Liver (tissue), 9 donors: Measurements from ENCODE around the gene BTF3L4. TPM values are rescaled to one million over a fixed set of nuclear protein-coding genes. Genes with fewer than 3 reads are reported as not detected.

ENCODE experiments used
- DNase-seq: peaks from one replicate; pipeline ENCODE4 v3.0.0-alpha.2; 2017; ENCODE audit warnings: low spot score
- H3K27ac ChIP-seq, 2 donors: one replicate each; pipeline ENCODE4 v1.7.0; 2013; ENCODE audit warnings: inconsistent platforms in 2 of 2, low read length in 2 of 2, control low read depth in 1 of 2, low read depth in 1 of 2, mild to moderate bottlenecking in 1 of 2
- H3K27me3 ChIP-seq, 4 donors: one replicate each; pipeline versions ENCODE4 v1.6.1 to v1.7.0; 2013; ENCODE audit warnings: low read length in 3 of 4, inconsistent platforms in 1 of 4, mild to moderate bottlenecking in 1 of 4, moderate library complexity in 1 of 4; ENCODE audit not compliant: control insufficient read depth in 4 of 4, insufficient read depth in 4 of 4
- H3K36me3 ChIP-seq, 4 donors: one replicate each; pipeline versions ENCODE4 v1.6.1 to v1.7.0; 2013; ENCODE audit warnings: low read length in 3 of 4, mild to moderate bottlenecking in 3 of 4, low read depth in 1 of 4, moderate library complexity in 1 of 4; ENCODE audit not compliant: control insufficient read depth in 4 of 4, insufficient read depth in 3 of 4
- H3K4me1 ChIP-seq, 4 donors: one replicate each; pipeline versions ENCODE4 v1.6.1 to v1.7.0; 2013; ENCODE audit warnings: low read length in 3 of 4, mild to moderate bottlenecking in 3 of 4, moderate library complexity in 1 of 4; ENCODE audit not compliant: control insufficient read depth in 4 of 4, insufficient read depth in 4 of 4
- H3K4me3 ChIP-seq, 3 donors: one replicate each; pipeline versions ENCODE4 v1.6.1 to v1.7.0; 2013; ENCODE audit warnings: low read length in 3 of 3, control low read depth in 1 of 3, low read depth in 1 of 3, mild to moderate bottlenecking in 1 of 3
- H3K9ac ChIP-seq, 2 donors: one replicate each; pipeline ENCODE4 v1.7.0; 2013; ENCODE audit warnings: low read length in 2 of 2, mild to moderate bottlenecking in 2 of 2, moderate library complexity in 2 of 2, control low read depth in 1 of 2, low read depth in 1 of 2
- H3K9me3 ChIP-seq, 4 donors: one replicate each; pipeline versions ENCODE4 v1.6.1 to v1.7.0; 2013; ENCODE audit warnings: low read length in 3 of 4; ENCODE audit not compliant: control insufficient read depth in 4 of 4
- ATF3 ChIP-seq: IDR thresholded peaks from 2 replicates; pipeline ENCODE4 v1.6.1; 2016; ENCODE audit warnings: antibody characterized with exemption
- CTCF ChIP-seq: fragments of 150-350 bp; IDR thresholded peaks from 2 replicates; pipeline ENCODE4 v1.5.1; 2017; ENCODE audit warnings: improper control_type of control experiment, low read depth, low read length; ENCODE audit not compliant: missing input control
- EGR1 ChIP-seq, 2 donors: IDR thresholded peaks; 2 replicates each; pipeline ENCODE4 v1.6.1; 2016 to 2018; ENCODE audit warnings: antibody characterized with exemption in 2 of 2, low read depth in 2 of 2
- FOXA1 ChIP-seq: IDR thresholded peaks from 2 replicates; pipeline ENCODE4 v1.6.1; 2016; ENCODE audit warnings: antibody characterized with exemption
- FOXA2 ChIP-seq: IDR thresholded peaks from 2 replicates; pipeline ENCODE4 v1.6.1; 2016; ENCODE audit warnings: antibody characterized with exemption
- GABPA ChIP-seq, 2 donors: IDR thresholded peaks in 1 of 2; conservative IDR thresholded peaks in 1 of 2; 2 replicates each; pipeline ENCODE4 v1.6.1; 2016; ENCODE audit warnings: antibody characterized with exemption in 2 of 2, mild to moderate bottlenecking in 1 of 2, moderate library complexity in 1 of 2
- HNF4A ChIP-seq, 2 donors: conservative IDR thresholded peaks; 2 replicates each; pipeline ENCODE4 v1.6.1; 2016; ENCODE audit warnings: antibody characterized with exemption in 2 of 2, mild to moderate bottlenecking in 2 of 2
- HNF4G ChIP-seq: IDR thresholded peaks from 2 replicates; pipeline ENCODE4 v1.6.1; 2016; ENCODE audit warnings: antibody characterized with exemption
- JUND ChIP-seq, 2 donors: IDR thresholded peaks; 2 replicates each; pipeline ENCODE4 v1.6.1; 2016; ENCODE audit warnings: antibody characterized with exemption in 2 of 2
- MAX ChIP-seq: IDR thresholded peaks from 2 replicates; pipeline ENCODE4 v1.6.1; 2016; ENCODE audit warnings: antibody characterized with exemption
- NR2F2 ChIP-seq: IDR thresholded peaks from 2 replicates; pipeline ENCODE4 v1.6.1; 2016; ENCODE audit warnings: antibody characterized with exemption
- RAD21 ChIP-seq, 2 donors: IDR thresholded peaks; 2 replicates each; pipeline ENCODE4 v1.6.1; 2016; ENCODE audit warnings: antibody characterized with exemption in 2 of 2, mild to moderate bottlenecking in 2 of 2
- REST ChIP-seq: IDR thresholded peaks from 2 replicates; pipeline ENCODE4 v1.6.1; 2016; ENCODE audit warnings: antibody characterized with exemption, mild to moderate bottlenecking
- RXRA ChIP-seq, 2 donors: IDR thresholded peaks; 2 replicates each; pipeline ENCODE4 v1.6.1; 2017 to 2018; ENCODE audit warnings: antibody characterized with exemption in 2 of 2, mild to moderate bottlenecking in 1 of 2
- SP1 ChIP-seq: IDR thresholded peaks from 2 replicates; pipeline ENCODE4 v1.6.1; 2018; ENCODE audit warnings: antibody characterized with exemption, mild to moderate bottlenecking
- TAF1 ChIP-seq: conservative IDR thresholded peaks from 2 replicates; pipeline ENCODE4 v1.6.1; 2016; ENCODE audit warnings: antibody characterized with exemption, mild to moderate bottlenecking
- YY1 ChIP-seq: IDR thresholded peaks from 2 replicates; pipeline ENCODE4 v1.6.1; 2016; ENCODE audit warnings: antibody characterized with exemption, mild to moderate bottlenecking
- ZBTB33 ChIP-seq: IDR thresholded peaks from 2 replicates; pipeline ENCODE4 v1.6.1; 2016; ENCODE audit warnings: antibody characterized with exemption
- WGBS: extraction: QIAGEN DNeasy Blood & Tissue Kit; methylation state at CpG from one replicate; pipeline ENCODE4 v1.1.7; 2013; 5-methylcytosine and 5-hydroxymethylcytosine counted together
- polyA plus RNA-seq, 2 donors: library from polyadenylated mRNA; stranded (reverse) in 1 of 2; unstranded in 1 of 2; fragments of 200-250 nt in 1 of 2; fragments of >200 nt in 1 of 2; fragmentation: Nextera tagmentation in 1 of 2; extraction: Ambion mirVana in 1 of 2; gene quantifications; one replicate each; pipeline versions ENCODE4 v1.2.1 to v1.2.3, GENCODE V29; 2013 to 2015
- total RNA-seq, 2 donors: library from RNA; depleted of rRNA; stranded (reverse); fragments of >200 nt; gene quantifications; one replicate each; pipeline ENCODE4 v1.2.3, GENCODE V29; 2014
- donor health status: healthy.
- donor health status: healthy.
- donor health status: healthy.
- donor health status: healthy.
- donor health status: healthy.

BTF3L4 gene
- total and polyA plus RNA-seq, 4 donors: 13.4 to 33.3 (median 18.5) TPM

GRCh38 chr1:52057876-52058415 is 1.9 kb downstream of the BTF3L4 start:
- WGBS: 82% methylated on average over 1 of the region's 1 CpG
- Histone ChIP-seq H3K4me3 (no peak overlapping the region), H3K9ac (no peak overlapping the region), H3K27me3 (no peaks in the 10 kb centered on the region), H3K9me3 (no peaks in the 10 kb centered on the region), H3K36me3 (peaks cover 3 to 13% (median 7%) of the 10 kb centered on the region in 4 donors), H3K27ac (no peak overlapping the region), H3K4me1 (peaks cover 2 to 33% (median 27%) of the 10 kb centered on the region in 4 donors)
- no peak for TF ChIP-seq ZBTB33
- TF ChIP-seq RAD21 (IDR thresholded peaks at IDR 0.05): no peak
- TF ChIP-seq CTCF: no peak
- no peak for TF ChIP-seq FOXA1
- TF ChIP-seq FOXA2: no peak
- TF ChIP-seq RXRA (IDR thresholded peaks at IDR 0.05): no peak
- TF ChIP-seq HNF4G: no peak
- no peak for TF ChIP-seq YY1
- no peak for TF ChIP-seq ATF3
- TF ChIP-seq GABPA (IDR thresholded peaks at IDR 0.05 in 1 of 2, conservative IDR thresholded peaks at IDR 0.05 in 1 of 2): no peak
- TF ChIP-seq TAF1: no peak
- no peak for TF ChIP-seq HNF4A (conservative IDR thresholded peaks at IDR 0.05)
- TF ChIP-seq JUND (IDR thresholded peaks at IDR 0.05): no peak
- no peak for TF ChIP-seq EGR1 (IDR thresholded peaks at IDR 0.05; ENCODE audit: low read depth in 2 of 2)
- TF ChIP-seq SP1: no peak
- no peak for TF ChIP-seq REST
- TF ChIP-seq NR2F2: no peak
- TF ChIP-seq MAX: no peak
- DNase-seq: no peak
